GM06990 (cell line): ENCODE measurements around the gene ITIH5.

Source experiments
- DNase-seq: peaks from one replicate; pipeline ENCODE4 v3.0.0-alpha.2; 2011; ENCODE audit not compliant: insufficient read length; ENCODE audit errors: extremely low read depth
- H3K27me3 ChIP-seq: replicated peaks from 2 replicates; pipeline ENCODE4 v1.6.0; 2011; ENCODE audit warnings: low read length; ENCODE audit not compliant: control insufficient read depth, insufficient read depth
- H3K36me3 ChIP-seq: 2 replicates; pipeline ENCODE4 v1.5.1; 2011; ENCODE audit warnings: low read length; ENCODE audit not compliant: control insufficient read depth, insufficient read depth
- H3K4me3 ChIP-seq: replicated peaks from 2 replicates; pipeline ENCODE4 v1.5.1; 2011; ENCODE audit warnings: low read depth, mild to moderate bottlenecking, control low read depth, low read length
- TF ChIP-seq, protein P1 (sequence below): IDR thresholded peaks from 2 replicates; pipeline ENCODE4 v1.5.1; 2011; ENCODE audit warnings: low read length, control low read depth, mild to moderate bottlenecking, inconsistent platforms; ENCODE audit not compliant: insufficient read depth, poor library complexity, severe bottlenecking

The ITIH5 gene

DNA sequence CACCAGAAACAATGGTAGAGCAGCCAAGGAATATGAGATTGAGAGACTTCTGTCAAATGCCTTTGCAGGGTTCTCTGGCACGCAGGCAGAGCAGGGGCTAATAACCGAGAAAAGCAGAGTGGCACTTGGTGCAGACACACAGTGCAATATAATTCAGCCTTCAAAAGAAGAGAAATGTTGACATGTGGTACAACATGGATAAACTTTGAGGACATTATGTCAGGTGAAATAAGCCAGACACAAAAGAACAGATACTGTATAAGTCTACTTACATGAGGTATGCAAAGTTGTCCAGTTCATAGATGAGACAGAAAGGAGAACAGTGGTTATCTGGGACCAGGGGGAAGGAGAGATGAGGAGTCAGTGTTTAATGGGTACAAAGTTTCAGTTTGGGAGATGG lies 41.8 kb downstream of the ITIH5 start:
- TF ChIP-seq, protein P1, sequence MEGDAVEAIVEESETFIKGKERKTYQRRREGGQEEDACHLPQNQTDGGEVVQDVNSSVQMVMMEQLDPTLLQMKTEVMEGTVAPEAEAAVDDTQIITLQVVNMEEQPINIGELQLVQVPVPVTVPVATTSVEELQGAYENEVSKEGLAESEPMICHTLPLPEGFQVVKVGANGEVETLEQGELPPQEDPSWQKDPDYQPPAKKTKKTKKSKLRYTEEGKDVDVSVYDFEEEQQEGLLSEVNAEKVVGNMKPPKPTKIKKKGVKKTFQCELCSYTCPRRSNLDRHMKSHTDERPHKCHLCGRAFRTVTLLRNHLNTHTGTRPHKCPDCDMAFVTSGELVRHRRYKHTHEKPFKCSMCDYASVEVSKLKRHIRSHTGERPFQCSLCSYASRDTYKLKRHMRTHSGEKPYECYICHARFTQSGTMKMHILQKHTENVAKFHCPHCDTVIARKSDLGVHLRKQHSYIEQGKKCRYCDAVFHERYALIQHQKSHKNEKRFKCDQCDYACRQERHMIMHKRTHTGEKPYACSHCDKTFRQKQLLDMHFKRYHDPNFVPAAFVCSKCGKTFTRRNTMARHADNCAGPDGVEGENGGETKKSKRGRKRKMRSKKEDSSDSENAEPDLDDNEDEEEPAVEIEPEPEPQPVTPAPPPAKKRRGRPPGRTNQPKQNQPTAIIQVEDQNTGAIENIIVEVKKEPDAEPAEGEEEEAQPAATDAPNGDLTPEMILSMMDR = no peak
- DNase-seq = no peak
- Histone ChIP-seq H3K27me3 (no peaks in the 10 kb centered on the region), H3K36me3 (no peaks in the 10 kb centered on the region), H3K4me3 (no peak overlapping the region)

DNA sequence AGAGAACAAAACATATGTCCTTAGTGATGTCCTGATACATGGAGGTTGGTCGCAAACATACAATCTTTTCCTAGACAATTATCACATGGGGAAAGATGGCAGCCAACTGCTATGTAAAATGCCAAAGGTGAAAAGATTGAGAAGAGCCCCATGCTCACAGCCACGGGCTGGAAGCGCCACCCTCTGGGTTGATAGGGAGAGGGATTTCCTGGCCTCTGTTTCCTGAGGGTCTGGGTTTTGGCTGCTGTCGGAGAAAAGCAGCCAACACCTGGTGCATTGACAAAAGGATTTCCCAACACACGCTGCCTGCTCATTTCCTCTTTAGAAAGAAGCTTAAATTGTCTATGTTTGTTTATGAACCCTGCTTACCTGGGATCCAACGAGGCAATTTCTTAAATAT lies 43.8 kb downstream of the ITIH5 start:
- H3K4me3 ChIP-seq = no peak overlapping the region
- TF ChIP-seq, protein P1 = no peak
- no peaks in the 10 kb centered on the region for H3K36me3 ChIP-seq
- DNase-seq = no peak
- H3K27me3 ChIP-seq = no peaks in the 10 kb centered on the region

DNA sequence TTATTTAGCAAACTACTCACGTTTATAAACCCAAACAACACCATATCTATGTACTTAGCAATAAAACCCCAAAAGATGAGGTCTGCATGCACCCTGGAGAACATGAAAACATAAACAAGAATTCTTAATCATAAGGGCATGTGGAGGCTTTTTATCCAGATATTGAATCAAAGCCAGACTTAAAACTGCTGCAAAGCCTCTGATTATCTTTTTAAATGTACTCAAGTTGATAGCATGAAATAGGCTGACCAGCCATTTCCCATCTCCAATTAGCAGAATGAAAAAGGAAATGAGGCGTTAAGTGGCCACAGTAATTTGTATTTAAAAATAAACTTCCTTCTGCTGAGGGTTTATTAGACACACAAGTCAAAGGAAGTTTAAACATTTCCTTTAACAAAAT lies 48.3 kb downstream of the ITIH5 start:
- TF ChIP-seq, protein P1 = no peak
- no peaks in the 10 kb centered on the region for H3K36me3 ChIP-seq
- H3K4me3 ChIP-seq = no peak overlapping the region
- no peak for DNase-seq
- H3K27me3 ChIP-seq = no peaks in the 10 kb centered on the region

DNA sequence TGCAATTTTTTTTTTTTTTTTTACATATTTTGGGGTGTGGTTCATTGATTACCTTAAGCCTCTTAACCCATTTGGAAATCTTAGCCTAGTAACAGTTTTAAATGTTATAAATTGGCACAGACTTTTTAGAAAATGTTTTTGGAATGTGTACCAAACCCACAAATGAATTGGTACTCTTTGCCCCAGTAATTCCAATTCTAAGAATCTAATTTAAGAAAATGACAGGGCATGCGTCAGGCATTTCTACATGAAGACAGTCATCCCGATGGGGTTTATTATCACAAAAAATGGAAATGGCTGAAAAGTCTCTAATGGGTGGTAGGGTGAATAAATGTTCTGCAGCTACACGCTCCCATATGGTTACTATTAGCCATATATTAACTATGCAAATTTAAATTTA lies 54.9 kb downstream of the ITIH5 start:
- H3K36me3 ChIP-seq = no peaks in the 10 kb centered on the region

DNA sequence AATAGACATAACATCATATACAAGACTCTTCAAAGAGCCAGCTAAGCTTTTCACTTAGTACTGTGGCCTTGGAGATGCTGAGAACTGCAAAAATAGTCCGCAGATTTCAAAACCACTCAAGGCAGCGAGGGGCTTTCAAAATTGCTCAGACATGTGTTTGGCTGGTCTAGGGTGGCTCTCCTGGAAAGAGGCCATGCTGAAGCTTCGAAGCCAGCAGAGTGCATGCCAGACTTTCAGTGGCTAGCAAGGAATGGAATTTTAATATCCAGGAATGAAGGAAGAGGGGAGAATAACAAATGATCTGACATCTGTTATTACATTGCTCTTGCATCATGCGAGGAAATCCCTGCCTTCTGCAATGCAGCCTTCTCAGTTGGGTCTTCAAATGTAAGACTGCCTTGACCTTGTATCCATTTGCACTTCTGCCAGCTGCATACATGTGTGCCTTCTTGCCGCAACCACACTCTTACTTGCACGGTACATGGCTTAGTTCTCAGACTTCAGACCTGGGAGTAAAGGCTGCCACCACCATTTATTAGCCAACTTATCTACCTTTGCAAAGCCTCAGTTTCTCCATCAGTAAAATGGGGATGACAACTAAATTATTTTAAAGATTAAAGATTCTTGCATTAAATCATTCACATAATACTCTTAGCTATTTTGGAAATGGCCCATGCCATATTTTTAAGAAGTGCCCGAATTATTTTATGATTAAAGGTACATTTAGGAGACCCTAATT lies 55.9 kb downstream of the ITIH5 start:
- Histone ChIP-seq H3K36me3 (no peaks in the 10 kb centered on the region), H3K27me3 (no peaks in the 10 kb centered on the region; the same call in 1 of the 2 replicates), H3K4me3 (no peak overlapping the region)
- TF ChIP-seq, protein P1 = no peak
- no peak for DNase-seq

More for the DNA sequence above, 54.9 kb downstream of the ITIH5 start:
- H3K27me3 ChIP-seq = no peaks in the 10 kb centered on the region; the same call in 1 of the 2 replicates
- no peak for DNase-seq
- H3K4me3 ChIP-seq = no peak overlapping the region
- TF ChIP-seq, protein P1 = no peak
